ENCODE data around the gene BABAM2.
A peak's percentile ranks its signal among the peaks of the same experiment; 100 is the strongest.
"Not testable (repeated sequence)": the region's sequence is repeated elsewhere in the genome, so short reads cannot be mapped to it uniquely, and the experiment has no call there.

The BABAM2 gene

GRCh38 chr2:27963472-27963871, 72.9 kb downstream of the BABAM2 start:
- TF ChIP-seq CTCF (IDR thresholded peaks at IDR 0.05; ENCODE audit: low read depth, low read length, missing control alignments), result no peak
- no peak overlapping the region for H3K4me3 ChIP-seq (ENCODE audit: low read depth, low read length)
- in situ Hi-C loops (cut with HindIII; ENCODE audit: low sequenced_read_pairs), result no loop called here

GRCh38 chr2:27964067-27964466, 73.5 kb downstream of the BABAM2 start:
- H3K4me3 ChIP-seq (ENCODE audit: low read depth, low read length), result no peak overlapping the region
- TF ChIP-seq CTCF (IDR thresholded peaks at IDR 0.05; ENCODE audit: low read depth, low read length, missing control alignments), result no peak
- in situ Hi-C loops (cut with HindIII; ENCODE audit: low sequenced_read_pairs), result no loop called here
- DNase-seq (ENCODE audit: low read depth), result no peak

More at GRCh38 chr2:27963472-27963871, 72.9 kb downstream of the BABAM2 start:
- no peak for DNase-seq (ENCODE audit: low read depth)

- in situ Hi-C loops (cut with HindIII; ENCODE audit: low sequenced_read_pairs), result no loop called here
- no peak for DNase-seq (ENCODE audit: low read depth)
- no peak for TF ChIP-seq CTCF (IDR thresholded peaks at IDR 0.05; ENCODE audit: low read depth, low read length, missing control alignments)
- no peak overlapping the region for H3K4me3 ChIP-seq (ENCODE audit: low read depth, low read length)
Observed at GRCh38 chr2:27965841-27966240, 75.3 kb downstream of the BABAM2 start.

GRCh38 chr2:27966466-27966865, 75.9 kb downstream of the BABAM2 start:
- H3K4me3 ChIP-seq (ENCODE audit: low read depth, low read length), result no peak overlapping the region
- TF ChIP-seq CTCF (IDR thresholded peaks at IDR 0.05; ENCODE audit: low read depth, low read length, missing control alignments), result no peak
- in situ Hi-C loops (cut with HindIII; ENCODE audit: low sequenced_read_pairs), result no loop called here
- DNase-seq (ENCODE audit: low read depth), result peak; percentile 74

- in situ Hi-C loops (cut with HindIII; ENCODE audit: low sequenced_read_pairs), result no loop called here
- no peak for DNase-seq (ENCODE audit: low read depth)
- TF ChIP-seq CTCF (IDR thresholded peaks at IDR 0.05; ENCODE audit: low read depth, low read length, missing control alignments), result no peak
- no peak overlapping the region for H3K4me3 ChIP-seq (ENCODE audit: low read depth, low read length)
Observed at GRCh38 chr2:27967076-27967475, 76.5 kb downstream of the BABAM2 start.

GRCh38 chr2:27968045-27968444, 77.5 kb downstream of the BABAM2 start:
- H3K4me3 ChIP-seq (ENCODE audit: low read depth, low read length); in situ Hi-C loops (cut with HindIII; ENCODE audit: low sequenced_read_pairs); DNase-seq (ENCODE audit: low read depth): not testable (repeated sequence)

- in situ Hi-C loops (cut with HindIII; ENCODE audit: low sequenced_read_pairs); H3K4me3 ChIP-seq (ENCODE audit: low read depth, low read length); DNase-seq (ENCODE audit: low read depth): not testable (repeated sequence)
Observed at GRCh38 chr2:27968957-27969356, 78.4 kb downstream of the BABAM2 start.

GRCh38 chr2:27972311-27972710, 81.8 kb downstream of the BABAM2 start:
- TF ChIP-seq CTCF (IDR thresholded peaks at IDR 0.05; ENCODE audit: low read depth, low read length, missing control alignments), result no peak
- in situ Hi-C loops (cut with HindIII; ENCODE audit: low sequenced_read_pairs), result no loop called here
- no peak overlapping the region for H3K4me3 ChIP-seq (ENCODE audit: low read depth, low read length)
- no peak for DNase-seq (ENCODE audit: low read depth)

Data from astrocyte of the cerebellum (primary cell).